Endodermal cell (in vitro differentiated cells): ENCODE results near the gene LSMEM2. TPM values are rescaled to one million over a fixed set of nuclear protein-coding genes. Genes with fewer than 3 reads are reported as not detected.
A peak's percentile ranks its signal among the peaks of the same experiment; 100 is the strongest.

Source experiments
- DNase-seq: peaks from one replicate; pipeline ENCODE4 v3.0.0-alpha.2; 2017
- H3K27ac ChIP-seq: 2 replicates; pipeline ENCODE4 v1.5.1; 2013; ENCODE audit warnings: mild to moderate bottlenecking, low read depth, low read length, moderate library complexity
- H3K27me3 ChIP-seq: 2 replicates; pipeline ENCODE4 v1.6.1; 2013; ENCODE audit warnings: mild to moderate bottlenecking, low read length, moderate library complexity; ENCODE audit not compliant: insufficient read depth, control insufficient read depth, poor library complexity, severe bottlenecking
- H3K36me3 ChIP-seq: 2 replicates; pipeline ENCODE4 v1.7.0; 2013; ENCODE audit warnings: mild to moderate bottlenecking, low read length, moderate library complexity; ENCODE audit not compliant: control insufficient read depth, insufficient read depth
- H3K4me1 ChIP-seq: one replicate; pipeline ENCODE4 v1.7.0; 2013; ENCODE audit warnings: low read length; ENCODE audit not compliant: control insufficient read depth, insufficient read depth
- H3K4me3 ChIP-seq: 2 replicates; pipeline ENCODE4 v1.5.1; 2013; ENCODE audit warnings: mild to moderate bottlenecking, low read length, moderate library complexity
- H3K9ac ChIP-seq: 2 replicates; pipeline ENCODE4 v1.6.1; 2013; ENCODE audit warnings: mild to moderate bottlenecking, low read length, moderate library complexity; ENCODE audit not compliant: poor library complexity, severe bottlenecking; ENCODE audit errors: extremely low read depth
- H3K9me3 ChIP-seq: 2 replicates; pipeline ENCODE4 v1.6.1; 2013; ENCODE audit warnings: mild to moderate bottlenecking, low read length, moderate library complexity; ENCODE audit not compliant: control insufficient read depth
- H3K27ac Mint-ChIP-seq: 2 replicates; pipeline ENCODE4 v1.8.0; 2020; ENCODE audit warnings: mixed read lengths
- H3K27me3 Mint-ChIP-seq: 2 replicates; pipeline ENCODE4 v1.8.0; 2021; ENCODE audit warnings: mild to moderate bottlenecking, mixed read lengths; ENCODE audit not compliant: insufficient read depth
- H3K36me3 Mint-ChIP-seq: 2 replicates; pipeline ENCODE4 v1.8.0; 2020; ENCODE audit warnings: low read depth, mixed read lengths
- H3K4me1 Mint-ChIP-seq: 2 replicates; pipeline ENCODE4 v1.8.0; 2020; ENCODE audit warnings: mixed read lengths
- H3K4me3 Mint-ChIP-seq: 2 replicates; pipeline ENCODE4 v1.8.0; 2020; ENCODE audit warnings: mild to moderate bottlenecking, moderate library complexity, mixed read lengths
- H3K9me3 Mint-ChIP-seq: 2 replicates; pipeline ENCODE4 v1.8.0; 2020; ENCODE audit warnings: mild to moderate bottlenecking, mixed read lengths
- WGBS, 2 experiments: methylation state at CpG; one replicate each; pipeline versions ENCODE4 v1.1.5 to v1.1.7; 2013; ENCODE audit warnings: missing lambda C conversion rate in 2 of 2, mixed read lengths in 1 of 2; ENCODE audit not compliant: insufficient coverage in 1 of 2, insufficient read length in 1 of 2; 5-methylcytosine and 5-hydroxymethylcytosine counted together
- total RNA-seq, 2 donors: library from RNA; stranded (reverse); fragmentation: NEBNext Ultra II Directional in 1 of 2; extraction: Animal tissue kit (Norgen Biotek cat#: 25700) in 1 of 2; gene quantifications; 2 replicates in 1 of 2; 3 replicates in 1 of 2; pipeline ENCODE4 v1.2.1, GENCODE V29; 2021
- TF ChIP-seq, protein P1 (sequence below): fragments of 200-600 bp; sonication (generic); conservative IDR thresholded peaks from 2 replicates; pipeline ENCODE4 v1.5.0; 2021; ENCODE audit warnings: antibody characterized with exemption, mild to moderate bottlenecking

LSMEM2 gene
- total RNA-seq, 2 donors from 2014 or later = not detected

DNA sequence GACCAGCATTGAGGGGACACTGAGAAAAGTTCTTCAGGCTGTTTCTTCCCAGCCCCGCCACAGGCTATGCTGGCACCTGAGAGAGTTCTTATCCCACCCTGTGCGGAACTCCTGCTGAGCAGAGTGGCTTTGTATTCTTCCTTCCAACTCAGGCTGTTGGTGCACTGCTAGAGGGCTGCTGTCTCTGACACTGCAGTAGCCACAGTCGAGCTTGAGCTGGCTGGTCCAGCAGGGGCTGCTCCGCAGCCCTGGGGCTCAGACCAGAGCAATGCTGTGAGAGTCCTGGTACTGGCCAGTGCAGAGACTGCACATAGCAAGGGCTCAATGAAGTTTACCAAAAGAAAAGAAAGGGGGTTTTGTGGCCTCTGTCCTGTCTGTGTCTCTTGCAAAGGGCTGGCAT, 39.2 kb upstream of the LSMEM2 start:
- Histone ChIP-seq H3K9ac (no peak overlapping the region), H3K4me3 (no peak overlapping the region), H3K4me1 (peaks cover 42% of the 10 kb centered on the region), H3K9me3 (no peaks in the 10 kb centered on the region), H3K36me3 (peaks cover 18% of the 10 kb centered on the region), H3K27me3 (no peaks in the 10 kb centered on the region), H3K27ac (peak overlapping the region; percentile 12)
- H3K27me3 Mint-ChIP-seq = no peaks in the 10 kb centered on the region
- WGBS, 2 experiments = 71 to 80% methylated on average over 4 of the region's 4 CpGs
- peak overlapping the region; percentile 95 for H3K27ac Mint-ChIP-seq
- TF ChIP-seq, protein P1, sequence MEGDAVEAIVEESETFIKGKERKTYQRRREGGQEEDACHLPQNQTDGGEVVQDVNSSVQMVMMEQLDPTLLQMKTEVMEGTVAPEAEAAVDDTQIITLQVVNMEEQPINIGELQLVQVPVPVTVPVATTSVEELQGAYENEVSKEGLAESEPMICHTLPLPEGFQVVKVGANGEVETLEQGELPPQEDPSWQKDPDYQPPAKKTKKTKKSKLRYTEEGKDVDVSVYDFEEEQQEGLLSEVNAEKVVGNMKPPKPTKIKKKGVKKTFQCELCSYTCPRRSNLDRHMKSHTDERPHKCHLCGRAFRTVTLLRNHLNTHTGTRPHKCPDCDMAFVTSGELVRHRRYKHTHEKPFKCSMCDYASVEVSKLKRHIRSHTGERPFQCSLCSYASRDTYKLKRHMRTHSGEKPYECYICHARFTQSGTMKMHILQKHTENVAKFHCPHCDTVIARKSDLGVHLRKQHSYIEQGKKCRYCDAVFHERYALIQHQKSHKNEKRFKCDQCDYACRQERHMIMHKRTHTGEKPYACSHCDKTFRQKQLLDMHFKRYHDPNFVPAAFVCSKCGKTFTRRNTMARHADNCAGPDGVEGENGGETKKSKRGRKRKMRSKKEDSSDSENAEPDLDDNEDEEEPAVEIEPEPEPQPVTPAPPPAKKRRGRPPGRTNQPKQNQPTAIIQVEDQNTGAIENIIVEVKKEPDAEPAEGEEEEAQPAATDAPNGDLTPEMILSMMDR = no peak
- H3K36me3 Mint-ChIP-seq = peaks cover 14% of the 10 kb centered on the region
- peak; percentile 74 for DNase-seq
- peaks cover 50% of the 10 kb centered on the region for H3K4me1 Mint-ChIP-seq
- H3K9me3 Mint-ChIP-seq = no peaks in the 10 kb centered on the region
- peak overlapping the region; percentile 96 for H3K4me3 Mint-ChIP-seq

DNA sequence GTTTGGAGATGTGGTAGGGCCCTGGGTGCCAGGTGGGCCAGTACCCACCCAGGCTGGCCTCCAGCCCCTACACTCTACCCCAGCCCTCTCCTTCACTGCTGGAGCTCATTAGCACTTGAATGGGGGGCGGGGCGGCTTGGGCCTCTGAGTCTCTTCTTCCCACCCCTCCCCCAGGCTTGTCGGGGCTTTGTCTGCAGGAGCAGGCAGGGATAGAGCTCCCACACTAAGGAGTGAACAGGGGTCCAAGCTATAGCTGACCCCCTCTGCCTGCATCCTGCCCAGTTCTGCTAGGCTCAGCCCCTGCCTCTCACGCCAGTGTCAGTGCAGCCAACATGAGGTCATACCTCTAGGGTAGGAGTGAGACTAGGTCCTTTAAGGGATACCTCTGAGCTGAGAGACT, 37.7 kb upstream of the LSMEM2 start:
- Mint-ChIP-seq H3K4me1 (peaks cover 57% of the 10 kb centered on the region), H3K36me3 (peaks cover 16% of the 10 kb centered on the region), H3K27me3 (no peaks in the 10 kb centered on the region)

DNA sequence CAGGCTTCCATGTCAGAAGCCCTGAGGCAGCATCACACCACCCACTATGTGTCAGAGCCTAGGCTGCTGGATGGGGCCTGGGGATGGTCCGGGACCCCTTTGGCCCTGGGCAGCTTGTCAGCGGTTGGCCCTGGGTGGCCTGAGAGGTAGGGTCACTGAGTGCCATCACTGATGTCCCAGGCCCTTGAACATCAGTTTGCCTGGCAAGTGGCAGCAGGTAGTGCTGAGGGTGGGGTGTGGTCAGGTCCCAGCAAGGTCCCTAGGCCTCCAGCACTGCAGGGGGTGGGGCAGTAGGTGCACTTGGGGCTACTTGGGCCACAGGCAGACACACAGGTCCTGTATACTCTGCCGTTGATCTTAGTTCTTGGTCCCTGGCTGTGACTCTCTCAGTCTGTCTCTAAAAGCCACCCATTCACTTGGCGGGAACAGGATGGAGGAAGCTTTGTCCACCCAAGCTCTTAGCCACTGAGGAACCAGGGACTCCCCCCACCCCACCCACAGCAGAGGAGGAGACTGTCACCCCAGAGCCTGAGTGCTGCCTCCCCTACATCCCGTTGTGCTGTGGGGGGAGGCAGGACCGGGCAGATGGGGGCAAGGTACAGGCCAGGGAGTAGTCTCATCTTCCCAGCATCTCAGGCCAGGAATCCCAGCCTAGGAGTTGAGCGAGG, 37.0 kb upstream of the LSMEM2 start:
- Histone ChIP-seq H3K4me1 (peaks cover 47% of the 10 kb centered on the region), H3K27me3 (no peaks in the 10 kb centered on the region), H3K27ac (peak overlapping the region; percentile 97), H3K9ac (peak overlapping the region; percentile 59), H3K36me3 (peaks cover 18% of the 10 kb centered on the region), H3K9me3 (no peaks in the 10 kb centered on the region), H3K4me3 (peak overlapping the region; percentile 69)
- WGBS, 2 experiments = 85% methylated on average over 7 of the region's 7 CpGs; no CpG with 5 or more reads in 1 of the 2 experiments
- Mint-ChIP-seq H3K36me3 (peaks cover 16% of the 10 kb centered on the region), H3K4me3 (peak overlapping the region; percentile 56), H3K4me1 (peaks cover 60% of the 10 kb centered on the region), H3K27ac (peak overlapping the region; percentile 97), H3K27me3 (no peaks in the 10 kb centered on the region), H3K9me3 (no peaks in the 10 kb centered on the region)
- TF ChIP-seq, protein P1 = no peak
- DNase-seq = no peak

More for the DNA sequence above, 37.7 kb upstream of the LSMEM2 start:
- peak overlapping the region; percentile 97 for H3K27ac ChIP-seq
- H3K9me3 ChIP-seq = no peaks in the 10 kb centered on the region
- H3K4me1 ChIP-seq = peaks cover 42% of the 10 kb centered on the region
- H3K9ac ChIP-seq = peak overlapping the region; percentile 59
- WGBS, 2 experiments = 0 to 2% methylated on average over 1 to 4 of the region's 4 CpGs
- Mint-ChIP-seq H3K9me3 (no peaks in the 10 kb centered on the region), H3K4me3 (peak overlapping the region; percentile 56), H3K27ac (peak overlapping the region; percentile 97)
- H3K36me3 ChIP-seq = peaks cover 18% of the 10 kb centered on the region
- TF ChIP-seq, protein P1 = no peak
- peak; percentile 98 for DNase-seq
- H3K4me3 ChIP-seq = peak overlapping the region; percentile 69
- H3K27me3 ChIP-seq = no peaks in the 10 kb centered on the region
